M059J (cell line): Measurements from ENCODE around the gene DACT2. TPM values are rescaled to one million over a fixed set of nuclear protein-coding genes. Genes with fewer than 3 reads are reported as not detected.

Experiments
- DNase-seq: peaks from one replicate; pipeline ENCODE4 v3.0.0-alpha.2; 2012; ENCODE audit warnings: low read depth
- total RNA-seq: library from RNA; depleted of rRNA; stranded (reverse); fragments of >200 nt; shearing (Covaris generic); gene quantifications from 2 replicates; pipeline ENCODE4 v1.2.3, GENCODE V29; 2014

DACT2 gene
- total RNA-seq, 1 experiment from 2014 or later: not detected

GRCh38 chr6:168349718-168350210 is 30.2 kb upstream of the DACT2 start:
- no peak for DNase-seq

GRCh38 chr6:168348186-168348585 is 28.6 kb upstream of the DACT2 start:
- no peak for DNase-seq

GRCh38 chr6:168347615-168348014 is 28.0 kb upstream of the DACT2 start:
- no peak for DNase-seq

DNA sequence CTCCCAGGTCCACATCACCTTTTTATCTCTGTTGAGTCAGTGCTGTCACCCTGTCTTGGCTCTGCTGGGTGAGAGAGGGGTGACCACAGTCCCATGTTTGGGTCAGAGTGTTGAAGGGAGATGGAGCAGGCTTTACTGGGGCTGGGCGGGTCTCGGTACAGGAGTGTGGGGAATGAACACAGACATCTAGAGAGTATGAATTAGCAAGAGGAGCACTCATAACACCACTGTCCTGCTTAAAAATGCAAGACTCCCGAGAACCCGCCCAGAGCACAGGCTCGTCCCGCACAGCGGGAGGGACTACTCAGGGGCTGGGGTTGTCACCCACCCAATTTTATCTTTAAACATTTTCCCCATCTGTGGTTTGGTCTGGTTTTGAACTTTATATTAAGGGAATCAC is 27.5 kb upstream of the DACT2 start:
- no peak for DNase-seq

DNA sequence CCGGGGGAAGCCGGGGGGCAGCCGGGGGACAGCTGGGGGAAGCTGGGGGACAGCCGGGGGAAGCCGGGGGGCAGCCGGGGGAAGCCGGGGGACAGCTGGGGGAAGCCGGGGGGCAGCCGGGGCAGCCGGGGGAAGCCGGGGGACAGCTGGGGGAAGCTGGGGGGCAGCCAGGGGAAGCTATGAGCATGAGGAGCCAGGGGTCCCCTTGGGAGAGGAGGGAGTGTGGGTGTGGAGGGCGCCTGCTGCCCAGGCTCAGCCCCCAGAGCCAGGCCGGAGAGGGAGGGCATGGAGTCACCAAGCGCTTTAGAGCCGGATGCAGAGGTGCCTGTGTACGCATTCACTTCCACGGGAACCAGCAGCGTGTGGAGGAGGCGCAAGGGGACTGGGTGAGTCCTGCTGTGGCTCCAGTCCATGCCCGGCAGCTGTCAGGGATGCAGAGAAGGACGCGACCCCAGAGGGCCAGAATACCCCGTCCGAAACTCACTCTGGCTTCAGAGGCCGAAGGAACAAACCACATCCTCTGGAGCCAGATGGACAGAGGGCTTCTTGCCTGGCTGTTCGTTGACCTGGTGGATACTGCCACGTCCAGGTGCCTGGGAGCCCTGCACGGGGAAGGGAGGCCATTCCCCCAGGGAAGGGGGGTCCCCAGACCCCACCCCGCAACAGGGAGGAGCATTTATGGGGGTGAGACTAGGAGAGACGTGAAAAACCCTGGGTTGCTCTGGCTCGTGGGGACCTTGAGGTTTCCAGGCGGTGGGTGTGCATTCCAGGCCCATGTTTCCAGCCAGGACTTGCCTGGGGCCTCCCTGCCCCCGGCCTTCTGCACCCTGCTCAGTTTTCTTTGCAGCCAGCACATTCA is 26.5 kb upstream of the DACT2 start:
- DNase-seq: no peak

DNA sequence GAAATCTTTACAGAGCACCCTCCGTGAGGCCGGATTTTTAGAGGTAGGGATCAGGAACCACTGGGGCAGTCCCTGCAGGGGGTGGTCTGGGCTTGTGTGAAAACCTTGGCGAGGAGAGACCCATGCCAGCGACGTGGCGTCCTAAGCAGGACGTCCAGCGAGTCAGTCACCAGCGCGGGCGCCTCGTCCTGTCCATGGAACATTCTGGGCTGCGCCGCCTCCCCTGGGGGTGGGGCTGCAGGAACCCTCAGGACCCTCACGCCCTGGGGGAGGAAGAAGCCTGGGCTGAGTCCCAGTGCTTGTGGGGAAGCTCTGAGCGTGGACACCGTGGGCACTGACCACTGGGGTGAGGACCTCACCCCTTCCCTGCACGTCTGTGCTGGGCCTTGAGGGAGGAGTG is 25.7 kb upstream of the DACT2 start:
- DNase-seq: no peak

DNA sequence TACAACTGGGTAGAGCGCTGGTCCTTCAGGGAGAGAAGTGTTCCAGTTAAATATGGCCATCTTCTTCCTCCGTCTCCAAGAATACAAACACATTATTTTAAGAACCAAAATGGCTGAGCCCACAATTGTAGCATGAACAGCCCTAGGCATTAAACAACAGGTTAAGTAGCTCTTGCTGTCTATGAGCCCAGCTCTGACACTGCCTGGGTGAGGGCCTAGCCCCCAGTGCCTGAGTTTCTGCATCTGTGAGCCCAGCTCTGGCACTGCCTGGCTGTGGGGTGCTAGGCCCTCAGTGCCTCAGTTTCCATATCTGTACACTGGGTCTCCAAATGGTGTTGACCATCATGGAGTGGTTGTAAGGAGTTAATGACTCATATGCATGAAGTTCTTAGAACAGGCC is 24.8 kb upstream of the DACT2 start:
- DNase-seq: no peak

DNA sequence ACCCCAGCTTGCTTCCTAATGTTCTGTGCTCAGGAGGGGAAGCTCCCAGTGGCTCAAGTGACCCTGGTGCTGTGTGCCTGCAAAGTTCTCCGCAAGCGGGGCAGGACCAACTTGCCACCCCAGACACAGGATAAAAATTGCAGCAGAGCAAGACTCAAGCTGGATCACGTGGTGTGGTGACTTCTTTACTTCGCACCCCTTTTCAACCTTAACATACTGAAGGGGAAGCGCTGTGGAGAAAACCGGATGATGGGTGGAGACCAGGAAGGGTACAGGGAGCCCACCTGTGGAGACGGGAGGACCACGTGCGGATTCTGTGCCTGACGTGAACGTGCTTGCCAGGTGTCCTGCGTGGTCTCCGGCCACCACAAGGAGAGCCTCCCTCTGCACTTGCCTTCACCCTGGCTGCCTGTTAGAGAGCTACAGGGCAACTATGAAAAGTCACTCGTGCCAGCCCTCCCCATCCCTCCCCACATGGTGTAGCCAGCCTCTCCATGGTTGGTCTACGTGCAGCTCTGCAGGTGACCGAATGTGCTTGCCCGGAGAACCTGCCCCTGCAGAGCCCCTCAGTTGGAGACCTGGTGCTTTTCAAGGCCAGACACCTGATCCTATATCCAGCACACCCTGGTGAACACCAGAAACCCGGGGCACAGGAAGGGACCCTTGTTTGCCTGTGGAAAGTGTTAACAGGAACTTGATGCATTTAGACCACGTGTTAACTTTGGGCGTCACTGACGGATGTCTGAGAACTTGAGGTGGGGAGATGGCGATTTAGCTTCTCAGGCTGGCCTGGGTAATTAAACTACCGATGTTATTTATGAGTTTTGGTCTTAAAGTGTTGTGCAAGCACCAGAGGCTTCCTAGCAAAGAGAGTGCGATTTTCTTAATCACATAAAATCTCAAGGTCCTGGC is 23.9 kb upstream of the DACT2 start:
- no peak for DNase-seq

DNA sequence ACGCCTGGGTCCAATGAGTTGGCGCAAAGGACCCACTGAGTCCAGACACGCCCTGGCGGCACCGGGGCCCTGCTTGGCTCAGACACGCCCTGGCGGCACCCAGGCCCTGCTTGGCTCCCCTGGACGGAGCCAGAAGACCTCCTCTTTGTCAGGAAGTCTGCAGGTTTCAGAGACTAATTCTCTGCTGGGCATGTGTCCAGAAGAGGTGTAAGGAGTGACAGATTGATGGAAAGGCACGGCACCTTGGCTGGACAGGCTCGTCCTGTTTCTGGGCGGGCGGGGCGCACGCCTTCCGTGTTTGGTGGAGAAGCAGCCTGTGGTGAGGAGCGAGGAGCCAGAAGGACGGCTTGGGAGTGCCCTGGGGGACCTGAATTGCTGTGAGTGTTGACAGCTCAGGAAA is 23.1 kb upstream of the DACT2 start:
- no peak for DNase-seq

GRCh38 chr6:168341280-168341900 is 21.8 kb upstream of the DACT2 start:
- no peak for DNase-seq

DNA sequence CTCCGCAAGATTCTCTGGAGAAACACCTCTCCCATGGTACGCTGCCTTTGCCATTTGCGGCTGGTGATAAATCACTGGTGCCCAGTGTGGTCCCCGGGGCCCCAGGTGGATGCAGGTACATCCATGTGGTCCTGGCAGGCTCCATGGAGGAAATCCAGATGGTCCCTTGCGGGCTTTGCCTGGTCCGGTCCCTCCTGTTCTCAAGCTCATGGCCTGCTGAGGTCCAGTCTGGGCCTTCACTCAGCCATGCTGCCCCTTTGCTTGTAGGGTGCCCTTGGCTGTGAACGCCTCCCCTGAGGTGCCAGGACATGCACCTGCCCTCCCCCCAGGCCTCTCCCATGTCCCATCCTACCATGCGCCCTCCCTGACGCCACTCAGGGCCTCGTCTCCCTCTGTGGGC is 21.2 kb upstream of the DACT2 start:
- no peak for DNase-seq

- DNase-seq: no peak
Measured at GRCh38 chr6:168338777-168339176, 19.2 kb upstream of the DACT2 start.

DNA sequence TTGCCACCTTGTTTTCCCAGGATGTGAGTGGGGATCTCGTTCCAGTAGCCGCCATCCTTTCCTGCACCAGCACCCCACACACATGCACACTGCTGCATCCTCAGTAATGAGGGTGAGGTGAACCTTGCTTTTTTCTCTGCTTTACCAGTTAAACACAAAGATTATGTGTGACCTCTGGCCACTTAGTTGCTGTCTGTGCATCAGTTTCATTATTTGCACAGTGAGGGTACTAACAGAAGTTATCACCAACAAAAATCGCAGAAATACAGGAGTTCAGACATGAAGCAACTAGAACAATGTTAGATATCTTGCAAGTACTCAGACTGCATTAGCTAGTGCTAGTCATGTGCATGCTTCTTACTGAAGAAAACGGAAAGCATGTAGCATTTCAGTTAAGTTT is 17.4 kb upstream of the DACT2 start:
- no peak for DNase-seq

DNA sequence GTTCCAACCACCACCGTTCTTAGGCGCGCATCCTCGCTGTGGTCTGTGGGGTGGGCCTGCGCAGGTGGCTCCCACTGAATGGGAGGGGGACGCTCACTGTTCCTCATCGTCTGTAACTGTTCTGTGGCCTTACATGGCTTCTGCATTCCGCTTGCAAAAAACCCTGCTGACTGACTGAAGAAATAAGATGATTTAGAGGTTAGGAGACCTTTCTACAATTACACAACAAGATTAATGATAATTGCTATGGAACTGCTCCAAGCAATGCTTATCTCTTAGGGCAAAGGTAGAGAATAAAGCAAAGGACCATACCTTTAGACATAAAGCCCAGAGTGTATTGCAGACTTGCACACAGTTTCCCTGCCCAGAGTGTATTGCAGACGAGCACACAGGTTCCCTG is 14.4 kb upstream of the DACT2 start:
- no peak for DNase-seq

DNA sequence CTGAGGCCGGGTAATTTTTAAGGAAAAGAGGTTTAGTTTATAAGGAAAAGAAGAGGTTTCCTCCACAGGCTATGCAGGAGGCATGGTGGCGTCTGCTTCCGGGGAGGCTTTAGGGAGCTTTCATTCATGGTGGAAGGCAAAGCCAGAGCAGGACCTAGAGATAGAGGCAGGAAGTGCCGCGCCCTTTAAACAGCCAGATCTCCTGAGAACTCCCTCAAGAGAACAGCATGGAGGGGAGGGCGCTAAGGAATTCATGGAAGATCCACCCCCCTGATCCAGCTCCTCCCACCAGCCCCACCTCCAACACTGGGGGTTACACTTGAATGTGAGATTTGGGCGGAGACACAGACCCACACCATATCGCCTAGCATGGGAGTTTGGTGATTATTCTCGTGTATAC is 13.9 kb upstream of the DACT2 start:
- no peak for DNase-seq

GRCh38 chr6:168333039-168333438 is 13.5 kb upstream of the DACT2 start:
- DNase-seq: peak; percentile 7

GRCh38 chr6:168332020-168332419 is 12.4 kb upstream of the DACT2 start:
- DNase-seq: no peak

GRCh38 chr6:168331058-168331457 is 11.5 kb upstream of the DACT2 start:
- DNase-seq: no peak

- DNase-seq: no peak
Measured at GRCh38 chr6:168330403-168330802, 10.8 kb upstream of the DACT2 start.

- DNase-seq: no peak
Measured at GRCh38 chr6:168328086-168328485, 8.5 kb upstream of the DACT2 start.

- DNase-seq: peak; percentile 3
Measured at GRCh38 chr6:168326294-168327261, 7.0 kb upstream of the DACT2 start.
